Suprapubic skin (tissue), 4 donors: ENCODE data around the gene CERS4. TPM values are rescaled to one million over a fixed set of nuclear protein-coding genes. Genes with fewer than 3 reads are reported as not detected.

ENCODE experiments used
- DNase-seq, 2 donors: peaks; one replicate each; pipeline ENCODE4 v3.0.0-alpha.2; 2019; ENCODE audit warnings: low spot score in 2 of 2
- H3K27ac ChIP-seq: fragments of 200-600 bp; sonication (generic); one replicate; pipeline ENCODE4 v1.5.1; 2019
- H3K27me3 ChIP-seq: fragments of 200-600 bp; sonication (generic); one replicate; pipeline ENCODE4 v1.5.1; 2019
- H3K36me3 ChIP-seq: fragments of 200-600 bp; sonication (generic); one replicate; pipeline ENCODE4 v1.5.1; 2019
- H3K4me1 ChIP-seq: fragments of 200-600 bp; sonication (generic); one replicate; pipeline ENCODE4 v1.5.1; 2019
- H3K4me3 ChIP-seq: fragments of 200-600 bp; sonication (generic); one replicate; pipeline ENCODE4 v1.5.1; 2019; ENCODE audit warnings: mild to moderate bottlenecking
- H3K9me3 ChIP-seq: fragments of 200-600 bp; sonication (generic); one replicate; pipeline ENCODE4 v1.5.1; 2019
- EP300 ChIP-seq: sonication (generic); formaldehyde crosslinking; IDR thresholded peaks from one replicate; pipeline ENCODE4 v1.6.1; 2017; ENCODE audit warnings: antibody characterized with exemption
- POLR2A ChIP-seq, 2 donors: fragments of 450-650 bp; IDR thresholded peaks; one replicate each; pipeline ENCODE4 v1.6.1; 2017; ENCODE audit warnings: antibody characterized with exemption in 2 of 2, mild to moderate bottlenecking in 2 of 2, moderate library complexity in 2 of 2
- POLR2AphosphoS5 ChIP-seq, 3 donors: sonication (generic); formaldehyde crosslinking; IDR thresholded peaks; one replicate each; pipeline ENCODE4 v1.6.1; 2017; ENCODE audit warnings: antibody characterized with exemption in 3 of 3
- WGBS: methylation state at CpG from one replicate; pipeline ENCODE4 v1.1.5; 2018; 5-methylcytosine and 5-hydroxymethylcytosine counted together
- total RNA-seq, 4 donors: library from RNA; depleted of rRNA; stranded (reverse); fragments of >200 nt; gene quantifications; one replicate each; pipeline ENCODE4 v1.1.0, GENCODE V29; 2016
- TF ChIP-seq, protein P1 (sequence below), 2 donors: fragments of 200-600 bp in 1 of 2; fragments of 450-650 bp in 1 of 2; sonication (generic) in 1 of 2; IDR thresholded peaks; one replicate each; pipeline ENCODE4 v1.5.1; 2016 to 2019; ENCODE audit warnings: antibody characterized with exemption in 2 of 2, mild to moderate bottlenecking in 1 of 2, moderate library complexity in 1 of 2

The CERS4 gene
- total RNA-seq, 4 donors from 2014 or later = 84.6 to 132 (median 118) TPM

DNA sequence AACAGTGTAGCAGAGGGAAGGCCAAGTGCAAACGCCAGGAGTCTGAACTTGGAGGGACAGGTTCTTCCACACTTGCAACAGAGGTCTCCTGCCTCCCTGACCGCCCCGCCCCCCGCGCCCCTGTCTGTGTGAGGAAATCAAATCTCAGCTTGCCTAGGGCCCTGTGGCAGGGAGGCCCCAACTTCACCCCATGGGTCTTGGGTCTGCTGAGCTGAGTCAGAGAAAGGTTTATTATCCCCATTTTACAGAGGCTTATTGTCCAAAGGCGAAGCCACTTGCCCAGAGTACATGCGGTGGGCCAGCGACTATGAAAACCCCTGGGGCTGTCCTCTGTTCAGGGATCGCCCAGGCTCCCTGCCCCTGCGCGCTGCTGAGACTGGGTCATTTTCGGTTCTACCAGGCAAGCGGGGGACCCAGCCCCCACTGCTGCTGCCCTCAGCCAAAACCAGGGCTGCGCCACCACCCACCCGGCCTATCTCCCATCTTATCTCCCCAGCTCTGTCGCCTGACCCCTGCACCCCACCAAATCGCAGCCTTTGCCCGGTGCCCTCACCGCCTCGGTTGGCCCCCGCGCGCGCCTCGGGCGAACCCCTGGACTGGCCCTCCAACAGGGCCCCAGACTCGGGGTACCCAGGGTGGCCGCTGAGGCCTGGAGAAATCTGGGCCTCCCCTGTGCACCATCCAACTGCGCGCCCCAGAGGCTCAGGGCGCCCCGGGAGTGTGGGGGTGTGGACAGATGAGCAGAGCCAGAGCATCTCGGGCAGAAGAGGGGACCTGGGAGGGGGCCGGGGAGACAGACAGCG lies 850 bp upstream of the CERS4 start:
- no peak for DNase-seq
- Histone ChIP-seq H3K36me3 (peaks cover under 1% of the 10 kb centered on the region), H3K27me3 (peaks cover 5% of the 10 kb centered on the region), H3K4me3 (peak overlapping the region; percentile 77), H3K4me1 (peaks cover 32% of the 10 kb centered on the region), H3K9me3 (no peaks in the 10 kb centered on the region), H3K27ac (peak overlapping the region; percentile 89)
- 18% methylated on average over 15 of the region's 35 CpGs for WGBS
- TF ChIP-seq, protein P1, sequence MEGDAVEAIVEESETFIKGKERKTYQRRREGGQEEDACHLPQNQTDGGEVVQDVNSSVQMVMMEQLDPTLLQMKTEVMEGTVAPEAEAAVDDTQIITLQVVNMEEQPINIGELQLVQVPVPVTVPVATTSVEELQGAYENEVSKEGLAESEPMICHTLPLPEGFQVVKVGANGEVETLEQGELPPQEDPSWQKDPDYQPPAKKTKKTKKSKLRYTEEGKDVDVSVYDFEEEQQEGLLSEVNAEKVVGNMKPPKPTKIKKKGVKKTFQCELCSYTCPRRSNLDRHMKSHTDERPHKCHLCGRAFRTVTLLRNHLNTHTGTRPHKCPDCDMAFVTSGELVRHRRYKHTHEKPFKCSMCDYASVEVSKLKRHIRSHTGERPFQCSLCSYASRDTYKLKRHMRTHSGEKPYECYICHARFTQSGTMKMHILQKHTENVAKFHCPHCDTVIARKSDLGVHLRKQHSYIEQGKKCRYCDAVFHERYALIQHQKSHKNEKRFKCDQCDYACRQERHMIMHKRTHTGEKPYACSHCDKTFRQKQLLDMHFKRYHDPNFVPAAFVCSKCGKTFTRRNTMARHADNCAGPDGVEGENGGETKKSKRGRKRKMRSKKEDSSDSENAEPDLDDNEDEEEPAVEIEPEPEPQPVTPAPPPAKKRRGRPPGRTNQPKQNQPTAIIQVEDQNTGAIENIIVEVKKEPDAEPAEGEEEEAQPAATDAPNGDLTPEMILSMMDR (IDR thresholded peaks at IDR 0.05) = no peak
- TF ChIP-seq POLR2A (IDR thresholded peaks at IDR 0.05) = no peak

DNA sequence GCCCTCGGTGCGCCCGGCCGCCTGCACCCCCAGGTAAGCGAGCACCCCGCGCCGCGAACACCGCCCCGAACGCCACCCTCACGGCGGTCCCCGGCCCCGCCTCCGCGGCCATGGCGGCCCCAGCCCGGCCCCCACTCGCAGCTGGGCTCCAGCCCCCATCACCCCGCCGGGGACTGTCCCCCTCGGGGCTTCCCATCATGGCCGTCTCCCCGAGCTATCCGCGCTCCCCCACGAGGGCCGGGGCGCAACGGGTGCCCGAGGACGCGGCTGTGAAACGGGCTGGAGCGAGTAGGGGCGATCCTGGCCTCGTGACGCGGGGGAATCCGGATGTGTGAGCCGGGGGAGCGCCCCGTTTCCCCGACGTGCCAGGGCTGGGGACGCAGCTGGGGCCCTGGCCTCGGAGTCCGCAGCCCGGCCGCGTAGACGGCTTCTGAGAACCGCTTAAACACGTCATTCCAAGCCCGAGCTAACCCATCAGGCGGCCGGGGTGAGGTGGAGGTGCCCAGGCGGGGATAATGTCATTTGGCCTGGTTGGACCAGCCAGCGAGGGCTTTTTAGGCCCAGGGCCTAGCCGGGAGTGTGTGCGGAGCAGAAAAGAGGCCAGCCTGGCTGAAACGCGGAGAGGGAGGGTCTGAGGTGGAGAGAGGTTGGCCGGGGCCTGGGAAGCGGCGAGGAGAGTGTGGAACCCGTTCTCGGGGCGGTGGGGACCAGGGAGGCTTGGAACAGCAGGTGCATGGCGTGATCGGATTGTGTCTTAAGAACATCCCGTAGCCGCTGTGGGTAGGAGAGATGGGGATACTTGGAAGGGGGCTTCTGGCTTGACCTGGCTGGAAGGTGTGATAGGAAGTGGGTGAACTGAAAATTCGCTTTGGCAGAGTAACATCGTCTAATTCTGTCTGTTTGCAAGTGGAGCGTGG lies 550 bp downstream of the CERS4 start:
- WGBS = 7% methylated on average over 42 of the region's 78 CpGs
- Histone ChIP-seq H3K27ac (peak overlapping the region; percentile 89), H3K9me3 (no peaks in the 10 kb centered on the region), H3K36me3 (peaks cover 3% of the 10 kb centered on the region), H3K4me3 (peak overlapping the region; percentile 77), H3K27me3 (peaks cover 5% of the 10 kb centered on the region), H3K4me1 (peaks cover 35% of the 10 kb centered on the region)
- peak in 1 of 2 donors; percentile 80 for DNase-seq
- TF ChIP-seq EP300 = no peak

DNA sequence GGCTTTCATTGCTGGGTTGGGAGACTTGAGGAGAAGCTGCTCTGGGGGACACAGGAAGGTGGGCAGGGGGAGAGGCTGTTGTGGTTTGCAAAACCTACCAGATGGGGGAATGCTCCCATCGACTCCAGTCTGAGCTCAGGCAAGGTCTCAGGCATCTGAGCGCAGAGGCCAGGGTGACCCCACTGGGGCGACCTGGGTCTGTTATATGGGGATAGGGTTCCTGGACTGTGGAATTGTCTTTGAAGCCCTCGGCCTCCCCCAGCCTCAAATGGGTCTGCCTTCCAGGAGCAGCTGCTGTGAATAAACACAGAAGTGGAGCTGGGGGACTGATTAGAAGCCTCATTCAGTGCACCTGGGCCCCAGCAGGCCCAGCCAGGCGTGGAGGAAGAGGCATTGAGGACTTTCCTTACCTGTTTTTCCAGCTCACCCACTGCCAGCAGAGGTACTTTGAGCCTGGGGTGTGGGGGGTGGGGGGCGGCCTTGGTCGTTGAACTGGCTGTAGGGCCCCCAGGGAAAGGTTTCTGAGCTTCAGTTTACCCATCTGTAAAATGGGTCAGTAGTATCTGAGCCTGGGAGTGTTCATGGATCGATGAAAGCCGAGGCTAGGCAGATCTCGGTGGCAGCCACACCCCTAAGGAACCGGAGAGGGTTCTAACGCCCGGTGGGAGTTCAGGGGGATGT lies 1.4 kb downstream of the CERS4 start:
- peak overlapping the region; percentile 77 for H3K4me3 ChIP-seq
- peak overlapping the region; percentile 89 for H3K27ac ChIP-seq
- peaks cover 36% of the 10 kb centered on the region for H3K4me1 ChIP-seq
- 77% methylated on average over 12 of the region's 13 CpGs for WGBS
- no peaks in the 10 kb centered on the region for H3K9me3 ChIP-seq
- H3K36me3 ChIP-seq = peaks cover 4% of the 10 kb centered on the region
- no peak for DNase-seq
- H3K27me3 ChIP-seq = peaks cover 5% of the 10 kb centered on the region
- TF ChIP-seq POLR2A (IDR thresholded peaks at IDR 0.05) = no peak
- TF ChIP-seq, protein P1 (IDR thresholded peaks at IDR 0.05) = no peak
- TF ChIP-seq POLR2AphosphoS5 (IDR thresholded peaks at IDR 0.05) = no peak
- no peak for TF ChIP-seq EP300

DNA sequence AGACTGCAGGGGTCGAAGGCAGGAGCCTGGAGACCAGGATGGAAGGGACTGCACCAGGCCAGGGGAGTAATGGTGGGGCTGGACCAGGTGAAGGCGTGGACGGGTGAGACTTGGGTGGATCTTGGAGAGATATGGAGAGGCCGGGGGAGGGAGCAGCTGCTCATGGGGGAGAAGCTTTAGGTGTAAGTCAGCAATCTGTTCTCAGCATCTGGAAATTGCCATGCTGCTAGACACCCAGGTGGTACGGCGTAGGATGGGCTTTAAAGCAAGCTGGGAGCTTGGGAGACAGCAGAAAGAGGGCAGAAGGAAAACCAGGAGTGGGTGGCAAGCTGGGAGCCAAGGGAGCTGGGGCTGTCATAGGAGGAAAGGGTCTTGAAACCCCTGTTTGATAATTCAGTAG lies 3.0 kb downstream of the CERS4 start:
- no peak for DNase-seq
- Histone ChIP-seq H3K9me3 (no peaks in the 10 kb centered on the region), H3K27me3 (peaks cover 5% of the 10 kb centered on the region), H3K27ac (no peak overlapping the region), H3K36me3 (peaks cover 6% of the 10 kb centered on the region), H3K4me1 (peaks cover 36% of the 10 kb centered on the region), H3K4me3 (no peak overlapping the region)
- TF ChIP-seq, protein P1 (IDR thresholded peaks at IDR 0.05) = no peak
- TF ChIP-seq EP300 (no peak), POLR2A (IDR thresholded peaks at IDR 0.05) (no peak), POLR2AphosphoS5 (IDR thresholded peaks at IDR 0.05) (no peak)
- WGBS = 72% methylated on average over 6 of the region's 6 CpGs

DNA sequence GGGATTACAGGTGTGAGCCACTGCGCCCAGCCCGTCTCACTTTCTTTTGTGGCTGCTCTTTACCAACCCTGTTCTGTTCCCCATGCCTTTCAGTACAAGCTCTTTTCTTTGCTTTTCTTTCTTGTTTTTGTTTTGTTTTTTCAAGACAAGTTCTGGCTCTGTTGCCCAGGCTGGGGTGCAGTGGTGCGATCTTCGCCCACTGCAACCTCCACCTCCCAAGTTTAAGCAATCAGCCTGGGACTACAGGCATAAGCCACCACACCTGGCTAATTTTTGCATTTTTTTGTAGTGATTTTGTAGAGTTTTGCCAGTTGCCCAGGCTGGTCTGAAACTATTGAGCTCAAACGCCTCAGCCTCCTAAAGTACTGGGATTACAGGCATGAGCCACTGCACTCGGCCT lies 3.7 kb downstream of the CERS4 start:
- H3K4me1 ChIP-seq = peaks cover 33% of the 10 kb centered on the region
- H3K36me3 ChIP-seq = peaks cover 6% of the 10 kb centered on the region
- H3K4me3 ChIP-seq = no peak overlapping the region
- WGBS = 89% methylated on average over 6 of the region's 6 CpGs
- no peaks in the 10 kb centered on the region for H3K9me3 ChIP-seq
- no peak for TF ChIP-seq POLR2A (IDR thresholded peaks at IDR 0.05)
- no peak for TF ChIP-seq EP300
- TF ChIP-seq, protein P1 (IDR thresholded peaks at IDR 0.05) = no peak
- no peak for TF ChIP-seq POLR2AphosphoS5 (IDR thresholded peaks at IDR 0.05)
- DNase-seq = no peak
- H3K27ac ChIP-seq = no peak overlapping the region
- H3K27me3 ChIP-seq = peaks cover 5% of the 10 kb centered on the region
